Stimulated activated CD8-positive, alpha-beta memory T cell treated with anti-CD3 and anti-CD28 coated beads, Interleukin-12 subunit alpha, Interleukin-12 subunit beta, amount 100 ng/mL, for 4 hours (primary cell): Measurements from ENCODE around the gene KCNF1.

Experiments
- DNase-seq: peaks from one replicate; pipeline ENCODE4 v3.0.0-alpha.2; 2020; ENCODE audit warnings: low read depth

The KCNF1 gene

GRCh38 chr2:10903861-10904210, 7.9 kb upstream of the KCNF1 start:
- DNase-seq, result no peak

- no peak for DNase-seq
Observed at GRCh38 chr2:10904455-10904854, 7.3 kb upstream of the KCNF1 start.

GRCh38 chr2:10905006-10905861, 6.5 kb upstream of the KCNF1 start:
- DNase-seq, result no peak

GRCh38 chr2:10905862-10906143, 5.9 kb upstream of the KCNF1 start:
- no peak for DNase-seq

DNA sequence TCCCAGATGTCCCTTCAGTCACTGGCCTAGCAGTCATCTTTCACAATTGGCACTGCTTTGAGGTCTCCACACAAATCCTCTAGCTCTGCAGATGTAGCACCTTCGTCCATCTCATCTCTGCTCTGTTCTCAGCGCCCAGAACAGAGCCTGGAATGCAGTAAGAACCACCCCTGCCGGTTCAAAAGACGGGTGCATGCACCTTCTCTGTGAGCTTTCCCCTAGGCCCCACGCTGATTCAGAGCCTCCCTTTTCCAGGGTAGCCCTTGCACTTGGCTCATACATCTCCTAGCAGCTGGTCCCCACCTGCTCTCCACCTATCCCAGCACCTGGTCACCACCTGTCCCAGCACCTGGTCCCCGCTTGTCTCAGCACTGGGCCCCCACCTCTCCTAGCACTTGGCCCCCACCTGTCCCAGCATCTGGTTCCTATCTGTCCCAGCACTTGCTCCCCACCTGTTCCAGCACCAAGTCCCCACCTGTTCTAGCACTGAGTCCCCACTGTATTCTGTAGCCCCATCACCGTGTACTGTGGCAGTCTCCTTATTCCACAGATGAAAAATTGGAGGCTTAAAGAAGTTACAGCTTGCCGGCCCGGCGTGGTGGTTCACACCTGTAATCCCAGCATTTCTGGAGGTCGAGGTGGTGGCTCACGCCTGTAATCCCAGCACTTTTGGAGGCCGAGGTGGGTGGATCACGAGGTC, 4.7 kb upstream of the KCNF1 start:
- DNase-seq, result no peak

GRCh38 chr2:10908195-10908594, 3.5 kb upstream of the KCNF1 start:
- no peak for DNase-seq

DNA sequence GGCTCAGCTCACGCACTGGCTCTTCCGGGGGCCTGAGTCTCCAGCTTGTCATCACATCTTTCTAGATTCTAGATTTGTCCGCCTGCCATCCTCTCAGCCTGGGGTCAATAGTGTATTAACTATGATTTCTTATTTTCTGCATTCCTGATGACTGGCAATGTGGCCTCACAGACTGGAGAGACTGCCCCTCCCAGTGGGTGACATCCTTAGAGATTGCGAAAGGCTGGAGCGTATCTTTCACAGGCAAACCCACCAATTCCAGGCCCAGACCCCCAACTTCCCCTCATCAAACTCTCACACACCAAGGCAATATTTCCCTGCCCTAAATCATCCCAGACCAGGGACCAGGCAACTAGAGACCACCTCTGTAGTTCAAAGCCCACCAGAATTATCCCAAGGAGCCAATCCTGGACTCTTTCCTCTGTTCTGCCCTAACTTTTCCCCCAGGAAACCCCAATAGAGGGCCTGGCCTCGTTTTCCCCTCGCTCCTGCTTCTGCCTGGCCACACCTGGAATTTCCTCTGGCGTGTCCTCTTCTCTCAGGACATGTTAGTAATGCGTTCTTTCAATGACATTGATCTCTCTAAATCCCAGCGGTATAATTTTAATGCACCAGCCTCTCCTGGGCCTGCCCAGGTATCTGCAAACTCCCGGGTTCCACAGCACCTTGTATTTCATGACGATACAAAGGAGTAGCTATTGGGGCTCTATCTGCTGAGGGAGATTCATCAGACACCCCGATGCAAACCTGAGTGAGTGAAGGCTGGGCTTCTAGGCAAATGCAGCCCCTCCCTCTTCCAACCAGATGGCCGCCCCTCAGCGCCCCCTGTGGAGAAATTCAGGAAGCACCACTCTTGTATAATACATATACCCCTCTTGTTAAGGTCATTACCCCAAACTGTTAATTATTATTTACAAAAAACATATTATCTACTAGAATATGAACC, 2.4 kb upstream of the KCNF1 start:
- no peak for DNase-seq

- DNase-seq, result no peak
Observed at GRCh38 chr2:10909996-10910341, 1.8 kb upstream of the KCNF1 start.

- DNase-seq, result no peak
Observed at GRCh38 chr2:10910625-10911024, 1.1 kb upstream of the KCNF1 start.

- DNase-seq, result no peak
Observed at GRCh38 chr2:10912076-10912731, 470 bp downstream of the KCNF1 start.

- DNase-seq, result no peak
Observed at GRCh38 chr2:10912796-10913455, 1.2 kb downstream of the KCNF1 start.

DNA sequence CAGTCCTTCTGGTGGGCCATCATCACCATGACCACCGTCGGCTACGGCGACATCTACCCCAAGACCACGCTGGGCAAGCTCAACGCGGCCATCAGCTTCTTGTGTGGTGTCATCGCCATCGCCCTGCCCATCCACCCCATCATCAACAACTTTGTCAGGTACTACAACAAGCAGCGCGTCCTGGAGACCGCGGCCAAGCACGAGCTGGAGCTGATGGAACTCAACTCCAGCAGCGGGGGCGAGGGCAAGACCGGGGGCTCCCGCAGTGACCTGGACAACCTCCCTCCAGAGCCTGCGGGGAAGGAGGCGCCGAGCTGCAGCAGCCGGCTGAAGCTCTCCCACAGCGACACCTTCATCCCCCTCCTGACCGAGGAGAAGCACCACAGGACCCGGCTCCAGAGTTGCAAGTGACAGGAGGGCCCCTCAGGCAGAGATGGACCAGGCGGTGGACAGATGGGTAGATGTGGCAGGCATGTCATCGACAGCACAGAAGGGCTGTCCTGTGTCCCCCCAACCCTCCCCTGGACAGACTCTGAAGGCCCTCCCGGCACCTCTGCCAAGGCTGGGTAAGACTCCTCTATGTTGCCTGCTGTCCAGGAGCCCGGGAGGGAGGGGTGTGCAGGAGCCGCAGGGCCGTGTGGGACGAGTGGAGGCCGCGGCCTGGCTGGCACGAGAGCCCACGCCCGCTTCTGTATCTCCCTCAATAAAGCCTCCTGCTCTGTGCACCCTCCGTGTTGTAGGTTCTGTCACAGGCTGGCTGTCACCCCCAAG, 2.0 kb downstream of the KCNF1 start:
- no peak for DNase-seq

- no peak for DNase-seq
Observed at GRCh38 chr2:10914272-10914693, 2.5 kb downstream of the KCNF1 start.

GRCh38 chr2:10915236-10915635, 3.5 kb downstream of the KCNF1 start:
- DNase-seq, result no peak

GRCh38 chr2:10915731-10916276, 4.1 kb downstream of the KCNF1 start:
- no peak for DNase-seq

GRCh38 chr2:10916953-10917352, 5.2 kb downstream of the KCNF1 start:
- DNase-seq, result no peak

DNA sequence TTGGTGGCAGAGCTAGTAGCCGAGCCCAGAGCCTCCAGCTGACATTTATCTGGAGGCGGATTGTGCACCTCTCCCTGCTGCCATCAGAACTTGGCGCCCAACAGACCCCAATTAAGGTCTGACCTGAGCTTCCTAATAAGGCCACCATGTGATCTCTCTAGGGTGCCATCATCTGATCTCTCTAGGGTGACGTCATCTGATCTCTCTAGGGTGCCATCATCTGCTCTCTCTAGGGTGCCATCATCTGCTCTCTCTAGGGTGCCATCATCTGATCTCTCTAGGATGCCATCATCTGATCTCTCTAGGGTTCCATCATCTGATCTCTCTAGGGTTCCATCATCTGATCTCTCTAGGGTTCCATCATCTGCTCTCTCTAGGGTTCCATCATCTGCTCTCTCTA, 6.2 kb downstream of the KCNF1 start:
- no peak for DNase-seq

DNA sequence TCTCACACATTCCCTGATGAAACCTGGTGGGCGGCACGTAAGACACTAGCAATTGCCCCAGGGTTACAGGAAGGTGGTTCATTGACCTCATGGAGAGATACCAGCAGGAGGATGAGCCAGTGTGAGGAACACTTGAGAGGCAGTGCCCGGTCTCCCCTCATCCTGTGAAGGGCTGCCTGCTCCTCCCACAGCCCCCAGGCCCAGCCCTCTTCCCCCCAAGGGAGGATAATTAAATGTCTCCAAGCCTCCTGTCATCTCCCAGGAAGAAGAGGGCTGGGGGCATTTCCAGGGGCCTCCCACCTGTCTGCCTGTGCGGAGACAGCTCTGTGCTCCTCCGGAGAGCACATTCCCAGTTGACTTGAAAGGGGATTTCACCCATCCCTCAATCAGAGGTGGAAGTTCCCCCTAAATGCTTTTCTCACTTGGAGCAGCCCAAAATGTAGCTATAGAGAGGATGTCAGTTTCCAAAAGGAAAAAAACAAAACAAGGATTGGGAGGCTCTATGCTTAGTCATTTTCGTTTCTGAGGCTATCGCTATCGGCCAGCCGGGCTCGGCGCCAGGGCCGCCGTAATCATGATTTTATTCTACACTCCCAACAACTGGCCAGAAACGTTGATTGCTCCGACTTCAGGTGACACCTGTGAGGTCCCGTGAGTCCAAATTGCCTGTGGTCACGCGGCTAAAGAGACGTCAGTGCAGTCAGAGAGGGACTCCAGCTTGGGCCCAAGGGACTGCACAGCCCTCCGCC, 7.1 kb downstream of the KCNF1 start:
- no peak for DNase-seq

DNA sequence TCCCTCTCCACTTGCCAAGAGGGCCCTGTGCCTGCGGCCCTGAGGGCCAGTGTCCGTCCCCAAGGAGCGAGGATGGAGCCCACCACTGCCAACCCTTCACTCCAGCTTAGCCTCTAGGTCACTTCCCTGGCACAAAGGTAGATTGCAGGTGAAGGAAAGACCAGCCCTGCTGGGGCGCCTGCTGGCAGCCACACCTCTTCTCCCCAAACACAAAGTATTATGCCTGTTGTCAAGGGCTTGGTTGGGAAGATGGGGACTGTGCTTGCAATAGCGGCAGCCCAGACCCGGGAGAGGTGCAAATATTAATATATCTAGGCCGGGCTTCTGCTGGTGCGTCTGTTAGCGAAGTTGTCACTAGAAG, 7.7 kb downstream of the KCNF1 start:
- no peak for DNase-seq
